HCT116 (cell line): ENCODE measurements around the gene TBC1D3I.

ENCODE experiments used
- EZH2 ChIP-seq: fragments of 200-600 bp; sonication (generic); IDR thresholded peaks from 2 replicates; pipeline ENCODE4 v1.6.1; 2017; ENCODE audit warnings: antibody characterized with exemption, mixed run types
- FOSL1 ChIP-seq: IDR thresholded peaks from 2 replicates; pipeline ENCODE4 v1.6.1; 2012; ENCODE audit warnings: low read depth
- JUND ChIP-seq: IDR thresholded peaks from 2 replicates; pipeline ENCODE4 v1.6.1; 2012
- POLR2A ChIP-seq: IDR thresholded peaks from 2 replicates; pipeline ENCODE4 v1.7.0; 2011; ENCODE audit warnings: borderline replicate concordance; ENCODE audit not compliant: insufficient read depth, insufficient read length; ENCODE audit errors: extremely low read depth
- SP1 ChIP-seq: IDR thresholded peaks from 2 replicates; pipeline ENCODE4 v1.6.1; 2012; ENCODE audit warnings: low read depth
- TF ChIP-seq, protein P1 (sequence below), 3 experiments: fragments of 200-600 bp in 1 of 3; sonication (generic) in 1 of 3; IDR thresholded peaks in 2 of 3; conservative IDR thresholded peaks in 1 of 3; 2 replicates each; pipeline ENCODE4 v1.5.1; 2012 to 2017; ENCODE audit warnings: low read depth in 2 of 3, low read length in 2 of 3, antibody characterized with exemption in 1 of 3, borderline replicate concordance in 1 of 3, control low read depth in 1 of 3, mild to moderate bottlenecking in 1 of 3, mixed read lengths in 1 of 3, mixed run types in 1 of 3, moderate library complexity in 1 of 3; ENCODE audit not compliant: insufficient read depth in 1 of 3

DNA sequence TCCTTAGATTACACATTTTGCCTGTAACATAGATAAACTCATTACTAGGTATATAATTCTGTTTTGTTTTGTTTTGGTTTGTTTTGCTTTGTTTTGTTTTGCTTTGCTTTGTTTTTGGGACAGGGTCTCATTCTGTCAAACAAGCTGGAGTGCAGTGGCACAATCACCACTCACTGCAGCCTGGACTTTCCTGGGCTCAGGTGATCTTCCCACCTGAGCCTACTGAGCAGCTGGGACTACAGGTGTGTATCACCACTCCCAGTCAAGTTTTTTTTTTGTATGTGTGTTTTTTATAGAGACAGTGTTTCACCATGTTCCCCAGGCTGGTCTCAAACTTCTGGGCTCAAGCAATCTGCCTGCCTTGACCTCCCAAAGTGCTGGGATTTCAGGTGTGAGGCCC is 54.8 kb downstream of the TBC1D3I start:
- TF ChIP-seq, protein P1, sequence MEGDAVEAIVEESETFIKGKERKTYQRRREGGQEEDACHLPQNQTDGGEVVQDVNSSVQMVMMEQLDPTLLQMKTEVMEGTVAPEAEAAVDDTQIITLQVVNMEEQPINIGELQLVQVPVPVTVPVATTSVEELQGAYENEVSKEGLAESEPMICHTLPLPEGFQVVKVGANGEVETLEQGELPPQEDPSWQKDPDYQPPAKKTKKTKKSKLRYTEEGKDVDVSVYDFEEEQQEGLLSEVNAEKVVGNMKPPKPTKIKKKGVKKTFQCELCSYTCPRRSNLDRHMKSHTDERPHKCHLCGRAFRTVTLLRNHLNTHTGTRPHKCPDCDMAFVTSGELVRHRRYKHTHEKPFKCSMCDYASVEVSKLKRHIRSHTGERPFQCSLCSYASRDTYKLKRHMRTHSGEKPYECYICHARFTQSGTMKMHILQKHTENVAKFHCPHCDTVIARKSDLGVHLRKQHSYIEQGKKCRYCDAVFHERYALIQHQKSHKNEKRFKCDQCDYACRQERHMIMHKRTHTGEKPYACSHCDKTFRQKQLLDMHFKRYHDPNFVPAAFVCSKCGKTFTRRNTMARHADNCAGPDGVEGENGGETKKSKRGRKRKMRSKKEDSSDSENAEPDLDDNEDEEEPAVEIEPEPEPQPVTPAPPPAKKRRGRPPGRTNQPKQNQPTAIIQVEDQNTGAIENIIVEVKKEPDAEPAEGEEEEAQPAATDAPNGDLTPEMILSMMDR (IDR thresholded peaks at IDR 0.05 in 2 of 3, conservative IDR thresholded peaks at IDR 0.05 in 1 of 3; ENCODE audit: borderline replicate concordance in 1 of 3, insufficient read depth in 1 of 3, low read depth in 2 of 3, low read length in 2 of 3): no peak
- no peak for TF ChIP-seq FOSL1
- TF ChIP-seq JUND: no peak
- no peak for TF ChIP-seq SP1
- no peak for TF ChIP-seq POLR2A
- no peak for TF ChIP-seq EZH2
